ENCODE results near the gene MEX3A.
A peak's percentile ranks its signal among the peaks of the same experiment; 100 is the strongest.
"Not testable (repeated sequence)": the region's sequence is repeated elsewhere in the genome, so short reads cannot be mapped to it uniquely, and the experiment has no call there.

MEX3A gene

GRCh38 chr1:156045076-156045475, 37.2 kb downstream of the MEX3A start:
- no peak for DNase-seq (ENCODE audit: low spot score)
- TF ChIP-seq, protein P1, sequence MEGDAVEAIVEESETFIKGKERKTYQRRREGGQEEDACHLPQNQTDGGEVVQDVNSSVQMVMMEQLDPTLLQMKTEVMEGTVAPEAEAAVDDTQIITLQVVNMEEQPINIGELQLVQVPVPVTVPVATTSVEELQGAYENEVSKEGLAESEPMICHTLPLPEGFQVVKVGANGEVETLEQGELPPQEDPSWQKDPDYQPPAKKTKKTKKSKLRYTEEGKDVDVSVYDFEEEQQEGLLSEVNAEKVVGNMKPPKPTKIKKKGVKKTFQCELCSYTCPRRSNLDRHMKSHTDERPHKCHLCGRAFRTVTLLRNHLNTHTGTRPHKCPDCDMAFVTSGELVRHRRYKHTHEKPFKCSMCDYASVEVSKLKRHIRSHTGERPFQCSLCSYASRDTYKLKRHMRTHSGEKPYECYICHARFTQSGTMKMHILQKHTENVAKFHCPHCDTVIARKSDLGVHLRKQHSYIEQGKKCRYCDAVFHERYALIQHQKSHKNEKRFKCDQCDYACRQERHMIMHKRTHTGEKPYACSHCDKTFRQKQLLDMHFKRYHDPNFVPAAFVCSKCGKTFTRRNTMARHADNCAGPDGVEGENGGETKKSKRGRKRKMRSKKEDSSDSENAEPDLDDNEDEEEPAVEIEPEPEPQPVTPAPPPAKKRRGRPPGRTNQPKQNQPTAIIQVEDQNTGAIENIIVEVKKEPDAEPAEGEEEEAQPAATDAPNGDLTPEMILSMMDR (IDR thresholded peaks at IDR 0.05; ENCODE audit: extremely low read depth, missing control alignments), result no peak

DNA sequence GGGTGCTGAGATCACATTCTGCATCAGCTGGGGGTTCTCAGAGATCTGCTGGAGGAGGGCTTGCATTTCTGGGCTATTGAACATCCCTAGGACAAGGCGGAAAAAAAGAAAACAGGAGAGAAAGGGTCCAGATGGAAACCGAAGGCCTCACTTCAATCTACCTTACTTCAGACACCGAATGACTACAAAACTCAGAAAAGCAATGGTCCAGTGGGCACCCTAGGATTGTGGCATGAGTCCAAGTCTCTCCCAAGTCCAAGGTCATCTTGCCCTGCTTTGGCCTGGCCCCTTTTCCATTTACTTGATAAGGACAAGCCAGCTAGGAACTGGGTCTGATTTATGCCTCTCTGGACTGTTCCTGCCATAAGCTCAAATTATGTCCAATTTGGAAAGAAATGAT, 39.4 kb downstream of the MEX3A start:
- DNase-seq (ENCODE audit: low spot score), result no peak
- TF ChIP-seq, protein P1 (IDR thresholded peaks at IDR 0.05; ENCODE audit: extremely low read depth, missing control alignments), result no peak

- DNase-seq (ENCODE audit: low spot score), result not testable (repeated sequence)
These were observed 47.3 kb downstream of the MEX3A start for GRCh38 chr1:156034991-156035390.

GRCh38 chr1:156033011-156033410, 49.3 kb downstream of the MEX3A start:
- no peak for DNase-seq (ENCODE audit: low spot score)

GRCh38 chr1:156026588-156026987, 55.7 kb downstream of the MEX3A start:
- TF ChIP-seq, protein P1 (IDR thresholded peaks at IDR 0.05; ENCODE audit: extremely low read depth, missing control alignments), result no peak

More at GRCh38 chr1:156033011-156033410, 49.3 kb downstream of the MEX3A start:
- TF ChIP-seq, protein P1 (IDR thresholded peaks at IDR 0.05; ENCODE audit: extremely low read depth, missing control alignments), result no peak

GRCh38 chr1:156025876-156026275, 56.4 kb downstream of the MEX3A start:
- TF ChIP-seq, protein P1 (IDR thresholded peaks at IDR 0.05; ENCODE audit: extremely low read depth, missing control alignments), result peak; percentile 52
- peak; percentile 67 for DNase-seq (ENCODE audit: low spot score)

More at GRCh38 chr1:156026588-156026987, 55.7 kb downstream of the MEX3A start:
- no peak for DNase-seq (ENCODE audit: low spot score)

DNA sequence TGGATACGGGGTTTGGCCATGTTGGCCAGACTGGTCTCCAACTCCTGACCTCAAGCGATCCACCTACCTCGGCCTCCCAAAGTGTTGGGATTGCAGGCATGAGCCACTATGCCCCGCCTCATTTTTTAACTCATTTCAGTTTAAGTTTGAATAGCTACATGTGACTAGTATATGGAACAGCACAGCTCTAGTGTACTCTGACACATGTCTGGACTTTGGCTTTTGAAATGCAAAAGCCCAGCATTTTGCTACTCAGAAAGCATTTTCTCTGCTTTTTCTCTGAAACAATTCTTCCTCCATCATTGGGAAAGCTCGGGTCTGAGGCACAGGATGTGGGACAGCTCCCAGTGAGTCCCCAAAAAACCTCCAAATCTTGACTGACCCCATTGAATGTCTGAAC, 57.5 kb downstream of the MEX3A start:
- DNase-seq (ENCODE audit: low spot score), result no peak
- TF ChIP-seq, protein P1 (IDR thresholded peaks at IDR 0.05; ENCODE audit: extremely low read depth, missing control alignments), result no peak

Measured in GM20000 (cell line).